Endothelial cell (in vitro differentiated cells): Measurements from ENCODE around the gene TSPEAR. TPM values are rescaled to one million over a fixed set of nuclear protein-coding genes. Genes with fewer than 3 reads are reported as not detected.

Experiments used
- DNase-seq: peaks from one replicate; pipeline ENCODE4 v3.0.0; 2021; ENCODE audit warnings: low spot score
- H3K27ac Mint-ChIP-seq: one replicate; pipeline ENCODE4 v1.8.0; 2021; ENCODE audit warnings: mixed read lengths, inconsistent platforms; ENCODE audit not compliant: unreplicated experiment
- H3K27me3 Mint-ChIP-seq: one replicate; pipeline ENCODE4 v1.8.0; 2021; ENCODE audit warnings: mild to moderate bottlenecking, moderate library complexity, mixed read lengths, inconsistent platforms; ENCODE audit not compliant: unreplicated experiment
- H3K36me3 Mint-ChIP-seq: one replicate; pipeline ENCODE4 v1.8.0; 2021; ENCODE audit warnings: mild to moderate bottlenecking, low read depth, mixed read lengths, inconsistent platforms; ENCODE audit not compliant: unreplicated experiment
- H3K4me1 Mint-ChIP-seq: one replicate; pipeline ENCODE4 v1.8.0; 2021; ENCODE audit warnings: mild to moderate bottlenecking, mixed read lengths, inconsistent platforms; ENCODE audit not compliant: unreplicated experiment
- H3K4me3 Mint-ChIP-seq: one replicate; pipeline ENCODE4 v1.8.0; 2021; ENCODE audit warnings: mild to moderate bottlenecking, mixed read lengths, inconsistent platforms; ENCODE audit not compliant: unreplicated experiment
- H3K9me3 Mint-ChIP-seq: one replicate; pipeline ENCODE4 v1.8.0; 2021; ENCODE audit warnings: mixed read lengths, inconsistent platforms; ENCODE audit not compliant: unreplicated experiment
- CTCF ChIP-seq: fragments of 200-600 bp; sonication (generic); IDR thresholded peaks from one replicate; pipeline ENCODE4 v1.5.0; 2021; ENCODE audit warnings: antibody characterized with exemption; ENCODE audit not compliant: unreplicated experiment
- total RNA-seq: library from RNA; stranded (reverse); fragmentation: NEBNext Ultra II Directional; extraction: Animal tissue kit (Norgen Biotek cat#: 25700); gene quantifications from one replicate; pipeline ENCODE4 v1.2.1, GENCODE V29; 2021; ENCODE audit not compliant: unreplicated experiment

TSPEAR gene
- total RNA-seq, 1 donor from 2014 or later: not detected

GRCh38 chr21:44701541-44701940 is 9.8 kb downstream of the TSPEAR start:
- no peak for DNase-seq
- H3K9me3 Mint-ChIP-seq: no peaks in the 10 kb centered on the region
- no peak overlapping the region for H3K27ac Mint-ChIP-seq
- H3K27me3 Mint-ChIP-seq: peaks cover 17% of the 10 kb centered on the region
- H3K36me3 Mint-ChIP-seq: peaks cover 4% of the 10 kb centered on the region
- H3K4me1 Mint-ChIP-seq: peaks cover 7% of the 10 kb centered on the region
- TF ChIP-seq CTCF: no peak
- H3K4me3 Mint-ChIP-seq: no peak overlapping the region

- H3K9me3 Mint-ChIP-seq: no peaks in the 10 kb centered on the region
- DNase-seq: no peak
- peaks cover 6% of the 10 kb centered on the region for H3K4me1 Mint-ChIP-seq
- peaks cover 17% of the 10 kb centered on the region for H3K27me3 Mint-ChIP-seq
- no peak overlapping the region for H3K27ac Mint-ChIP-seq
- H3K36me3 Mint-ChIP-seq: peaks cover 4% of the 10 kb centered on the region
- H3K4me3 Mint-ChIP-seq: no peak overlapping the region
- no peak for TF ChIP-seq CTCF
These were observed 10.4 kb downstream of the TSPEAR start for GRCh38 chr21:44701023-44701400.

GRCh38 chr21:44700101-44701022 is 11.0 kb downstream of the TSPEAR start:
- Mint-ChIP-seq H3K36me3 (no peaks in the 10 kb centered on the region), H3K4me3 (no peak overlapping the region), H3K9me3 (no peaks in the 10 kb centered on the region), H3K4me1 (peaks cover 2% of the 10 kb centered on the region), H3K27me3 (peaks cover 13% of the 10 kb centered on the region), H3K27ac (no peak overlapping the region)
- no peak for DNase-seq
- TF ChIP-seq CTCF: no peak

GRCh38 chr21:44699502-44700001 is 11.8 kb downstream of the TSPEAR start:
- DNase-seq: no peak
- H3K9me3 Mint-ChIP-seq: no peaks in the 10 kb centered on the region
- H3K27me3 Mint-ChIP-seq: peaks cover 11% of the 10 kb centered on the region
- peaks cover 2% of the 10 kb centered on the region for H3K4me1 Mint-ChIP-seq
- H3K4me3 Mint-ChIP-seq: no peak overlapping the region
- no peaks in the 10 kb centered on the region for H3K36me3 Mint-ChIP-seq
- TF ChIP-seq CTCF: no peak
- no peak overlapping the region for H3K27ac Mint-ChIP-seq
